ENCODE measurements around the gene ZNF577. TPM values are rescaled to one million over a fixed set of nuclear protein-coding genes. Genes with fewer than 3 reads are reported as not detected.

Gene ZNF577
- total RNA-seq, 3 donors from 2014 or later, result 19.5 to 46.4 (median 21.0) TPM

- Histone ChIP-seq H3K36me3 (peaks cover 35% of the 10 kb centered on the region), H3K9me3 (peaks cover 64 to 80% of the 10 kb centered on the region in 2 donors), H3K27ac (no peak overlapping the region), H3K4me3 (no peak overlapping the region), H3K4me1 (no peaks in the 10 kb centered on the region), H3K27me3 (no peaks in the 10 kb centered on the region)
- TF ChIP-seq POLR2A (IDR thresholded peaks at IDR 0.05) (no peak), CTCF (IDR thresholded peaks at IDR 0.05) (no peak), POLR2AphosphoS5 (IDR thresholded peaks at IDR 0.05) (no peak)
- intact Hi-C loops (cut with DNase I; ENCODE audit: low total_unique reads), result no loop called here
- DNase-seq (ENCODE audit: low spot score in 2 of 2), result no peak
Measured at GRCh38 chr19:51889934-51890333, 2.2 kb upstream of the ZNF577 start.

GRCh38 chr19:51884713-51885112 lies 3.0 kb downstream of the ZNF577 start:
- H3K36me3 ChIP-seq, result peaks cover 2% of the 10 kb centered on the region

DNA sequence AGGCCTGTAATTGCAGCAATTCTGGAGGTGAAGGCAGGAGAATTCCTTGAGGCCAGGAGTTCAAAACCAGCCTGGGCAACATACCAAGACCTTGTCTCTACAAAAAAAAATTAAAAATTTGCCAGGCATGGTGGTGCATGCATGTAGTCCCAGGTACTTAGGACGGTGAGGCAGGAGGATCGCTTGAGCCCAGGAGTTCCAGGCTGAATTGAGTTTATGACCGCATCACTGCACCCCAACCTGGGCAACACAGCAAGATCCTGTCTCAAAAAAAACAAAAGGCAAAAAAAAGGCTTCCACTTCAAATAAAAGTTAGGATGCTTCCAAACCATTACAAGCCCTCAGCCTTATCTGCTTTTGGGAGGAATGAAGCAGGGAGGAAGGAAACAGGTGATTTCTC lies 5.2 kb downstream of the ZNF577 start:
- H3K27ac ChIP-seq, result no peak overlapping the region
- TF ChIP-seq CTCF (IDR thresholded peaks at IDR 0.05), result no peak
- TF ChIP-seq POLR2A (IDR thresholded peaks at IDR 0.05), result no peak
- no peak for TF ChIP-seq POLR2AphosphoS5 (IDR thresholded peaks at IDR 0.05)
- intact Hi-C loops (cut with DNase I; ENCODE audit: low total_unique reads), result no loop called here
- no peak overlapping the region for H3K4me3 ChIP-seq
- H3K27me3 ChIP-seq, result no peaks in the 10 kb centered on the region
- no peak for DNase-seq (ENCODE audit: low spot score in 2 of 2)
- H3K36me3 ChIP-seq, result peaks cover 11% of the 10 kb centered on the region
- peaks cover 37 to 59% of the 10 kb centered on the region in 2 donors for H3K9me3 ChIP-seq
- no peaks in the 10 kb centered on the region for H3K4me1 ChIP-seq

More at GRCh38 chr19:51884713-51885112, 3.0 kb downstream of the ZNF577 start:
- no peak overlapping the region for H3K4me3 ChIP-seq
- H3K9me3 ChIP-seq, result peaks cover 48 to 56% of the 10 kb centered on the region in 2 donors
- H3K27ac ChIP-seq, result no peak overlapping the region
- H3K4me1 ChIP-seq, result no peaks in the 10 kb centered on the region
- intact Hi-C loops (cut with DNase I; ENCODE audit: low total_unique reads), result no loop called here
- no peak for DNase-seq (ENCODE audit: low spot score in 2 of 2)
- no peaks in the 10 kb centered on the region for H3K27me3 ChIP-seq
- TF ChIP-seq POLR2AphosphoS5 (IDR thresholded peaks at IDR 0.05) (no peak), POLR2A (IDR thresholded peaks at IDR 0.05) (no peak), CTCF (IDR thresholded peaks at IDR 0.05) (no peak)

DNA sequence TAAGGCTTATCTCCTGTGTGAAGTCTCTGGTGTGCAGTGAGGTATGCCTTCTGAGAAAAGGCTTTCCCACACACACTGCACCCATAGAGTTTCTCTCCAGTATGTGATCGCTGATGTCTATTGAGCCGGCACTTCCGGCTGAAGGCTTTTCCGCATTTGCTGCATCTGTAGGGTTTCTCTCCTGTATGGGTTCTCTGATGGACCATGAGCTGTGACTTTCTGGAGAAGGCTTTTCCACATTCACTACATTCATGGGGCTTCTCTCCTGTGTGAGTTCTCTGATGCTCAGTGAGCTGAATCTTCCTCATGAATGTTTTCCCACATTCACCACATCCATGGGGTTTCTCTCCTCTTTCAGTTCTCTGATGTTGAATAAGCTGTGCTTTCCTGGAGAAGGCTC lies 14.7 kb downstream of the ZNF577 start:
- no peaks in the 10 kb centered on the region for H3K27me3 ChIP-seq
- TF ChIP-seq POLR2AphosphoS5 (IDR thresholded peaks at IDR 0.05), result no peak
- TF ChIP-seq POLR2A (IDR thresholded peaks at IDR 0.05), result no peak
- intact Hi-C loops (cut with DNase I; ENCODE audit: low total_unique reads), result no loop called here
- no peak overlapping the region for H3K27ac ChIP-seq
- H3K4me3 ChIP-seq, result no peak overlapping the region
- no peaks in the 10 kb centered on the region for H3K4me1 ChIP-seq
- H3K36me3 ChIP-seq, result peaks cover 40% of the 10 kb centered on the region
- no peak for DNase-seq (ENCODE audit: low spot score in 2 of 2)
- H3K9me3 ChIP-seq, result peaks cover 81 to 99% of the 10 kb centered on the region in 2 donors

DNA sequence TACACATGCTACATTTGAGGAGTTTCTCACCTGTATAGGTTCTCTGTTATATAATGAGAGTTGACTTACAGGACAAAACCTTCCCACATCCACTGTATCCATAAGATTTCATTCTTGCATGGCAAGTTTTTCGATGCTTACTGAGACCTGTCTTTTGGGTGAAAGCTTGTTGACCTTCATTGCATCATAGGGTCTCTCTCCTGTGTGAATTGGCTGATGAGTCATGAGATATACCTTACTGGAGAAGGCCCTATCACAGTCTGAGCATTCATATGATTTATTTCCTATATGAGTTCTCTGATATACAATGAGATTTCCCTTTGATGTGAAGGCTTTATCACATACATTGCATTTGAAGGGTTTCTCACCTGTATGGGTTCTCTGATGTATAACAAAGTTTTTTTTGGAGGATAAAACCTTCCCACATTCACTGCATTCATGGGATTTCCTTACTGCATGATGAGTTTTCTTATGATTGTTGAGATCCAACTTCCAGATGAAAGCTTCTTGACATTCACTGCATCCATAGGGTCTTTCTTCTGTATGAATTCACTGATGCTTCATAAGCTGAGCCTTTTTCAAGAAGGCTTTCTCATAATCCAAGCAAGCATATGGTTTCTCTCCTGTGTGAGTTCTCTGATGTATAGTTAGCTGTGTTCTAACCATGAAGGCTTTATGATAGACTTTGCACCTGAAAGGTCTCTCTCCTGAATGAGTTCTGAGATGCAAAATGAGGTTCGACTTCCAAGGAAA lies 25.7 kb downstream of the ZNF577 start:
- no peak for TF ChIP-seq CTCF (IDR thresholded peaks at IDR 0.05)
- no peak for TF ChIP-seq POLR2A (IDR thresholded peaks at IDR 0.05)
- no peak for TF ChIP-seq POLR2AphosphoS5 (IDR thresholded peaks at IDR 0.05)
- no peaks in the 10 kb centered on the region for H3K36me3 ChIP-seq
- peaks cover 70 to 98% of the 10 kb centered on the region in 2 donors for H3K9me3 ChIP-seq
- intact Hi-C loops (cut with DNase I; ENCODE audit: low total_unique reads), result no loop called here
- no peaks in the 10 kb centered on the region for H3K27me3 ChIP-seq
- H3K27ac ChIP-seq, result no peak overlapping the region
- no peak overlapping the region for H3K4me3 ChIP-seq
- DNase-seq (ENCODE audit: low spot score in 2 of 2), result no peak
- H3K4me1 ChIP-seq, result no peaks in the 10 kb centered on the region
